AG09309 (cell line): Measurements from ENCODE around the gene RIT1.

ENCODE experiments used
- DNase-seq: peaks from one replicate; pipeline ENCODE4 v3.0.0-alpha.2; 2010; ENCODE audit warnings: low read depth
- H3K4me3 ChIP-seq: 2 replicates; pipeline ENCODE4 v1.5.1; 2011; ENCODE audit warnings: mild to moderate bottlenecking, low read depth, low read length, moderate library complexity; ENCODE audit not compliant: control insufficient read depth
- TF ChIP-seq, protein P1 (sequence below): IDR thresholded peaks from 2 replicates; pipeline ENCODE4 v1.5.1; 2011; ENCODE audit warnings: mild to moderate bottlenecking, low read depth, low read length, inconsistent platforms; ENCODE audit not compliant: insufficient read depth, control insufficient read depth; ENCODE audit errors: missing control alignments

The RIT1 gene

DNA sequence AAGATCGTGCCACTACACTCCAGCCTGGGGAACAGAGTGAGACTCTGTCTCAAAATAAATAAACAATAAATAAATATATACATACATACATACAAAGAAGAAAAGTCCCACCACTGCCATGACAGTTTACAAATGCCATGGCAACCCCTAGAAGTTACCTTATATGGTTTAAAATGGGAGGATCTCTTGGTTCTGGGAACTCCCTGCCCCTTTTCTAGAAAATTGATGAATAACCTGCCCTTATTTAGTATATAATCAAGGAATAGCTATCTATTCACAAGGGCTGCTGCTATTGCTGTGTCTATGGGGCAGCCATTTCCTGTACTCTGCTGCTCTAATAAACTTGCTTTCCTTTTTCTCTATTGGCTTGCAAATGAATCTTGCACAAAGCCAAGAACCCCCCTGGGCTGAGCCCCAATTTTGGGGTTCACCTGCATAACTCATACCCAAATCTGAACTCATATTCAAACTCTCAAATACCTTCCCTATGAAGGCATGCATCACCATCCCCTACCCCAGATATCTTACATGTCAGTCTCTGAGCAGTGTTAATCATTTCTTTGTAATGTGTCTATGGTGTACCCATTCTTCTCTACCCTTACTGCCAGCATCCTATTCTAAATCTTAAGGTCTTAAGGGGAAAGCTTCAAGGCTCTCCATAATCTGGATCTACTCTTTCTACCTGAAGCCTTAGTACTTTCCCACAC, 63.2 kb downstream of the RIT1 start:
- DNase-seq = no peak
- TF ChIP-seq, protein P1, sequence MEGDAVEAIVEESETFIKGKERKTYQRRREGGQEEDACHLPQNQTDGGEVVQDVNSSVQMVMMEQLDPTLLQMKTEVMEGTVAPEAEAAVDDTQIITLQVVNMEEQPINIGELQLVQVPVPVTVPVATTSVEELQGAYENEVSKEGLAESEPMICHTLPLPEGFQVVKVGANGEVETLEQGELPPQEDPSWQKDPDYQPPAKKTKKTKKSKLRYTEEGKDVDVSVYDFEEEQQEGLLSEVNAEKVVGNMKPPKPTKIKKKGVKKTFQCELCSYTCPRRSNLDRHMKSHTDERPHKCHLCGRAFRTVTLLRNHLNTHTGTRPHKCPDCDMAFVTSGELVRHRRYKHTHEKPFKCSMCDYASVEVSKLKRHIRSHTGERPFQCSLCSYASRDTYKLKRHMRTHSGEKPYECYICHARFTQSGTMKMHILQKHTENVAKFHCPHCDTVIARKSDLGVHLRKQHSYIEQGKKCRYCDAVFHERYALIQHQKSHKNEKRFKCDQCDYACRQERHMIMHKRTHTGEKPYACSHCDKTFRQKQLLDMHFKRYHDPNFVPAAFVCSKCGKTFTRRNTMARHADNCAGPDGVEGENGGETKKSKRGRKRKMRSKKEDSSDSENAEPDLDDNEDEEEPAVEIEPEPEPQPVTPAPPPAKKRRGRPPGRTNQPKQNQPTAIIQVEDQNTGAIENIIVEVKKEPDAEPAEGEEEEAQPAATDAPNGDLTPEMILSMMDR = no peak
- H3K4me3 ChIP-seq = no peak overlapping the region
